NCI-H2107 treated with DMSO at 0.1 percent for 48 hours (cell line): ENCODE measurements around the gene CELF1.
A peak's percentile ranks its signal among the peaks of the same experiment; 100 is the strongest.

Experiments
- DNase-seq: peaks from one replicate; lab custom pipeline; 2025; ENCODE audit not compliant: unreplicated experiment; lab: John Stamatoyannopoulos, UW

The CELF1 gene

DNA sequence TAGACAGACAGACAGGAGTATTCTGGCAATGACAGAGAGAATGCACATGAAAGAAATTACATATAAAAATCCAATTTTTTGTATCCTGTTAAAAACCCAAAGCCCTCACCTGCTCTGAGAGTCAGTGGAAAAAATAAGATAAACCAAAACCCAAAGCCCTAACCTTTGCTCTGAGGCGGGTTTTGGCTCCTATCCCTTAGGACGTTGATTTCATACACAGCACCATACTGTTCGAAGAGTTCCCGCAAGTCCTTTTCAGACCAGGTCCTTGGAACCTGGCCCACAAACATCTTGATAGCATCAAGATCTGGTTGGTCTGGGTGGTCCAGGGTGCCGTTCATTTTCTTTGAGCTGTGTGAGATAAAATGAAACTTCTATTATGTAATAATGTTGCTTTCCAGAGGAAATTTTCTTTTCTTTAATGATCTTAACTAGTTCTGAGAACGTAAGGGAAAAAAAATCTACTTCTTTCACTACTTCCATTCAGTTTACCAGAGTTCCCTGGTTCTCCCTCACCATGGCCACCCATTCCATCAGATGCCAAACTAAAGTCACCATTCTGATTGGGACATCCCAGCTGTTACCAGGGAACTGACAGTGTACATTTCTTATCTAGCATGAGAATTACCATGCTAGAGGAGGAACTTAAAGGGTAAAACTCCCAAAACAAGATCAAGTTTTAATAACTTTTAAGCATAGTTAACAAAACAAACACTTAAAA, 64.1 kb downstream of the CELF1 start:
- no peak for DNase-seq

GRCh38 chr11:47488111-47488510, 64.8 kb downstream of the CELF1 start:
- DNase-seq = no peak

GRCh38 chr11:47487421-47487820, 65.5 kb downstream of the CELF1 start:
- DNase-seq = no peak

GRCh38 chr11:47485107-47485506, 67.8 kb downstream of the CELF1 start:
- no peak for DNase-seq

- no peak for DNase-seq
Measured at GRCh38 chr11:47483457-47483856, 69.5 kb downstream of the CELF1 start.

GRCh38 chr11:47480762-47481161, 72.2 kb downstream of the CELF1 start:
- DNase-seq = no peak

- DNase-seq = no peak
Measured at GRCh38 chr11:47478651-47479329, 74.1 kb downstream of the CELF1 start.

DNA sequence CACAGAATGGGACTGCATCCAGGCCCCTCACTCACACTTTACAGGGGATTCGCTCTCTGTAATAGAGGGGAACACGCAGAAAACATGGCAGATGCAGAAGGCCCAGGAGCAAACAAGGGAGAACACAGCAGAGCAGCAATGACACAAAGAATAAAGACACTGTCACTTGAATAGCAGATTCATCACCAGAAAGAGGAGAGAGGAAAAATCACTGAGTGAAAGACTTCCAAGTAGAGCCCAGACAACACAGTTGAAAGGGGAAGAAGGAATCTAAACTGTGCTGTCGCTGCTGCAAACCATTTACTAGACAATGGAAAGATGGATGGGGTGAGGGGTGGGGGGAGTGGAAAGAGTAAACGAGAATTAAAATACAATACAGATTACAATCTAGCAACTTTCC, 75.2 kb downstream of the CELF1 start:
- no peak for DNase-seq

DNA sequence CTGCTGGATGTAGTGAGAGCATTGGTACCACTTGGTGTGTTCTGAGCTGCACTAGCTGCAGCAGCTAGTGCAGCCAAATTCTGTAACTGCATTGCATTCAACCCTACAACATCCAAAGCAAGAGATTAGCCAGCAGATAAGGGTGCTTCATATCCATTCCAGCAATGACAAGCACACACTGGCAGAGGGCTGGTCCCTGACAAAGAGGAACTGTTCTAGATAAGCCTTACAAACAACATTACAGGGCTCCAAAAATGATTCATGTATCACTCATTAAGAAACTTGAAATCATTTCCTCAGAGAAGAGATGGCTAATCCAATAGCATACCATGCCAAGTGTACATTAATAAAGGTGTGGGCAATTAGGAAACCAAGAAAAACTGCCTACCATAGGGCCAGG, 75.6 kb downstream of the CELF1 start:
- DNase-seq = no peak

- DNase-seq = no peak
Measured at GRCh38 chr11:47470671-47471070, 82.3 kb downstream of the CELF1 start.

DNA sequence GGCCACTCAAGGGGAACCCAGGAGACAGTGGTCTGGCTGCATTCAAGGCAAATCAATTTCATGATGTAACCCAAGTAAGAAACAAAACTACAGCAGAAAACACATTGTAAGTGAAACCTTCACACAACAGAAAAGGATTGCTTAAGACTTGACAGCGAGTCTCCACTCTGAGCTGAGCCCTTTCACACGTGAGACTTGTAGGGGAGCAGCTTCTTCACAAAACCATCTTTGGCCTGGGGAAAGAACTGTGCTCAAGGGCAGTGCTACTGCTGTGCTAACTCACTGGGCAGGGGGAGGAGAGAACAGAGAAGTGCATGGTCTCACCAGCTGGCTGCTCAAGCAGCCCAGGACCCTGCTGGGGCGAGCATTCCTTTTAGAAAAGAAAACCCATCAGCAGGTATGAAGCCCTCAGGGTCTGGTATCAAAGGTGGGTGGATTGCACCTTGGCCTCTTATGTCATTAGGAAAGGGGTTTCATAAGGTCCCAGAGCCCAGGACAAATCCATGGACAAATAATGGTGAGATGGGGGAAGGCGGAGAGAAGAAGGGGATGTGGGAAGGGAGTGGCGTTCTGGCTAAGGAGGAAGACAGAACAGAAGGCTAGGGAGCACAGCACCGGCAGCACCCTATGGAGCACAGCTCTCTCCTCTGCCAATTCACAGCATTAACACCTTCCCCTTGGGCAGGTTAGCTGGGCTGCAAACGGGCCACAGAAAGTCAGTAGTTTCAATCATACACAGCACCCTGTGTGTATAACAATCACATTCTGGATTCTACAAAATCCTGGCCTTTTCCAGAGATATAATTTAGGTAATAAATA, 83.4 kb downstream of the CELF1 start:
- no peak for DNase-seq

DNA sequence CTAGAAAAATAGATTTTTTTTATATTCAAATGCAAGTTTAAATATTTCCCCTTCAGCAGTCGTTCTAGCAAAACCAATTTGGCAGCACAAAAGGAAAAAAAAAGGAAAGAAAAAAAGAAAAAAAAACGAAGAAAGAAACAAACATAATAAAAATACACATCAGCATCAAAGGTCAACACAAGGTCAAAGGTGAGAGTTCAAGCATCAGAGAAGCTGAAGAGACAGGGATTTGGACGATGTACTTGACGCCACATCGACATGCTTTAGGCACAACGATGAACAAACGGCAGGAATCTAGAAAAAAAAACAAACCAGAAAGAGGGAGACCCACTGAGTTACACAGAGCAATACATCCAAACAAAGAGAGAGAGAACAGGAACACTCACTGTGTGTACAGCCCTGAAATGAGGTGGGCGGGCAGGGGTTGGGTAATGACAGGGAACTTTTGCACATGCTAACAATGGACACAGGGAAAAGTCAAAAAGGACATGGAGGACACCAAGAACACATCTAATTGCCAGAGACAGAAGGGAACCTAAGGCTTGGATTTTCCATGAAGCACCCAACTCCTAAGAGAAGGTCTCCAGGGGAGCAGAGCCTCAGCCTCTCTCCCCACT, 84.2 kb downstream of the CELF1 start:
- no peak for DNase-seq

GRCh38 chr11:47467357-47467756, 85.6 kb downstream of the CELF1 start:
- peak; percentile 91 for DNase-seq

GRCh38 chr11:47466701-47467250, 86.2 kb downstream of the CELF1 start:
- DNase-seq = peak; percentile 68

DNA sequence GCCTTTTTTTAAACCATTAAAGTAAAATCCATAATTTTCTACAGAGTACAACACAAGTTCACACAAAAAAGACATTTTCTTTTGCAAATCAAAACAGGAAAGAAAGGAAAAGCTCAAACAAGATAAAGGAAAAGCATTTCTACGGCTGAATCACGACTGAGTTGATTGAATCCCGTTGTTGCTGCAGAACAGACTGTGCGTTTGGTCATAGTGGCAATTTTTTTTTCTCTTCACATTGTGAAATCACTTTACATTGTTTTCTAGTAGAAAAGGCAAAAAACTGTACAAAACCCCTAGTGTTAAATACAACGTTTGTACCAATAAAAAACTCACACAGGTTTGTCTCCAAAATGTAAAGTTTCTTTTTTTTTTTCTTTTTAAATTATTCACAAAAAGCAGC, 86.7 kb downstream of the CELF1 start:
- DNase-seq = no peak

DNA sequence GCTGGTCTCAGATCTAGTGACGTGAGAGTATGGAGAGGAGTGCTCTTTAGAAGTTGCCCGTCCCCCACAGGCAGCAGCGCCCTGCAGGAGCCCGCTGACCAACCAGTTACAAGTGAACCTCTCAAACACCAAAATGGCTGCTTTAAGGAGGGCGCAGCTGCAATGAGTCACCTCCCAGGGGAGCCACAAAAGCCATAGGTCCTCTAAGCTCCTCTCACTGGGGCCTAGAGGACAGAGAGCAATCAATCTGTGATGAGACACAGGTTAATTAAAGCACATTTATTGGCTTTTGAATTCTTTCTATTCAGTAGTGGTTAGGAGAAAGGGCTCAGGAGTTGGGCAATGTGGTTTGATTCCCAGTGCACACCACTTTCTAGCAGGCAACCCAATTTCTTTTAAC, 88.4 kb downstream of the CELF1 start:
- peak; percentile 96 for DNase-seq

- DNase-seq = no peak
Measured at GRCh38 chr11:47461876-47462275, 91.1 kb downstream of the CELF1 start.

DNA sequence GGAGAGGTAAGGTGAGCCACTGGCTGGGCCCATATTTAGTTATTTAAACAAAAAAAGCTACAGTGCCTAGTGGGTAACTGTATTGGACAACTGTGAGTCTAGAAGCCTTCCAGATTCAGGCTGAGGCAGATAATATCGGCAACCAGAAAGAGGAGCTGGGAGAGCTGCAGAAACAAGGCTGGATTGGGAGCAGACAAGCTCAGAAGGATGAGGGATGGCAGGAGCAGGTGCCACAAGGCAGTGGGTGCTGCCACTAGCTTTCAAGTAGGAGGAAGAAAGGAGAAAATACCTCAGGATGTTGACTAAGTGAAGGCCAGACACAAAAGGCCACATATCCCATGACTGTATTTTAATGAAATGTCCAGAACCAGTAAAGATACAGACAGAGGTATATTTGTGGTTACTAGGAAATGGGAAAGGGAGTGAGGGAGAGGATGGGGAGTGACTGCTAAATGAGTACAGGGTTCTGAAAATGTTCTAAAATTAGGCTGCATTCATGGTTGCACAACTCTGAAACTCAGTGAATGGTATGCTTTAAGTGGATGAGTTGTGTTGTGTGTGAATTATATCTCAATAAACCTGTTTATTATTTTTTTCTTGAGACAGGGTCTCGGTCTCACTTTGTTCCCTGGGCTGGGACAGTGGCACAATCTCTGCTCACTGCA, 92.2 kb downstream of the CELF1 start:
- no peak for DNase-seq

GRCh38 chr11:47454258-47454671, 98.7 kb downstream of the CELF1 start:
- peak; percentile 88 for DNase-seq

- DNase-seq = no peak
Measured at GRCh38 chr11:47453365-47453764, 99.6 kb downstream of the CELF1 start.

DNA sequence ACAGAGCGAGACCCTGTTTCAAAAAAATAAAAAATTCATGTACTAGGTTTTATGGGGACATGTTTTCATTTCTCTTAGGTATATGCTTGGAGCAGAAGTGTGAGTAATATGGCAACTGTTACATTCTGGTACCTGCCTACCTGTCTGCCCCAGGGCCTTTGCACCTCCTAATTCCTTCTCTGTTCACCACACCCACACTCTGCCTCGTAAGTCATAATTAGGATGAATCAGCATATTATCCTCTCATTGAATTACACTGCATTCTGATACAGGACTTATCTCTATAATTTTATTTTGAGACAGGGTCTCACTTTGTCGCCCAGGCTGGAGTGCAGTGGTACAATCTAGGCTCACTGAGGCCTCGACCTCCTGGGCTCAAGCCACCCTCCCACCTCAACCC, 100.9 kb downstream of the CELF1 start:
- DNase-seq = no peak
